COLO668 (cell line): Measurements from ENCODE around the gene PLXNB2.
A peak's percentile ranks its signal among the peaks of the same experiment; 100 is the strongest.

Experiments
- DNase-seq: peaks from one replicate; lab custom pipeline; 2025; ENCODE audit not compliant: unreplicated experiment; lab: John Stamatoyannopoulos, UW

Gene PLXNB2

GRCh38 chr22:50236731-50237409, 70.6 kb downstream of the PLXNB2 start:
- peak; percentile 38 for DNase-seq

DNA sequence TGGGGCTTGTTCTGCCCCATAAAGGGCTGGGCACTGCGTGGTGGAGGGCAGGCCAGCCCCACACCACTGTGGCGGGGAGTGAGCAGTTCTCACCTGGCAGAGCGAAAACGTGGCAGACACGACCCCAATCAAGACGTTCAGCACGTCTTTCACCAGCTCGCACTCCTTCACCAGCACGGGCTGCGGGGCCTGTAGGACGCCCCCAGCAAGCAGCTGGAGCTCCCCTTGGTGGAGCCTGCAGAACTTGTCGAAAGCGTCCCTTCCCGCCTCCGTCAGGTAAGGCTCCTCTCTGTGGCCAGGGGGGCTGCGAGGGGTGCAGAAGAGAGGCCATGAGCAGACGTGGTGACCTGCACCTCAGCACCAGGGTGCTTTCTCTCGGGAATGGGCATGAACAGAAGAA, 74.2 kb downstream of the PLXNB2 start:
- DNase-seq: no peak

DNA sequence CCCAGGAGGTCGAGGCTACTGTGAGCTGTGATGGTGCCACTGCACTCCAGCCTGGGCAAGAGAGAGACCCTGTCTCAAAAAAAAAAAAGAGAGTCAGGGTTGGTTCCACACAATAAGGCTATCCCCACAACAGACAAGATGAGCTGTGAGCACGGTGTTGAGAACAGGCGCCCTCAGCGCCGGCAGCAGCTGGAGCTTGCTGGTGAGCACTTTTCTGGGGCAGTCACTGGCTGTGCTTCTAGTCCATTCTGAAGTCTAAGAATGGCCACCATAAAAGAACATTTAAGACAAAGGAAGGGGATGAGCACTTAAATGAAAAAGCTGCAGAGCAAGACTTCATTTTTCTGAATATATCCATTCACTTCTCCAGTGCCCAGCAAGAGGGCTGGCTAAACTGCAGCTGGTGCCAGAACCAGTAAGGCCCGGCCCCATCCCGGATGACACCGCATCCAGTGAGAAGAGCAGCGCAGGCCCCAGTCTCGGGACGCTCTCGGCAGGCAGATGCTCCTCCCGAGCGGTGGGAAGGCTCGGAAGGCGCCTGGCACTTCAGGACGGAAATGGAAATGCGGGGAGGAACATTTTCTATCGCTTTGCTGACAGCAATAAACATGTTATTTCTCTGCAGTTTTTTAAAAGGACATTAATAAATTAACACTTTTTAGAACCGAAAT, 74.8 kb downstream of the PLXNB2 start:
- no peak for DNase-seq

GRCh38 chr22:50229370-50229769, 78.1 kb downstream of the PLXNB2 start:
- DNase-seq: no peak

DNA sequence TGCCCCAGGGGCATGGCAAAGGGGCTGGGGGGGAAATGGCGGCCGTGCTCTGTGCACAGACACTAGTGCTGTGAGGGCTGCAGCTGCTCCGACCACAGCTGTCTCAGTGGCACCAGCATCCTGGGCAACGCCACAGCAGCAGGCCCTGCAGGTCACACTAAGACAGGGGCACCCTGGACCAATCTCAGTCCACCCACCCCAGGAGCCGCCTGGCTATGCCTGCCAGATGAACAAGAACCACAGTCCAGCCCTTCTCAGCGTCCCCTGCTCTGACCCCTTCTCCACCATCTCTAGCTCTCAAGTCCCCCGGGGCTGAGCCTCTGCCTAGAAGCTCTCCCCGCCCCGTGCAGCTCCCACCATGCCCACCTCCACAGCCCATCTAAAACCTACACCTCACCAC, 79.1 kb downstream of the PLXNB2 start:
- no peak for DNase-seq

DNA sequence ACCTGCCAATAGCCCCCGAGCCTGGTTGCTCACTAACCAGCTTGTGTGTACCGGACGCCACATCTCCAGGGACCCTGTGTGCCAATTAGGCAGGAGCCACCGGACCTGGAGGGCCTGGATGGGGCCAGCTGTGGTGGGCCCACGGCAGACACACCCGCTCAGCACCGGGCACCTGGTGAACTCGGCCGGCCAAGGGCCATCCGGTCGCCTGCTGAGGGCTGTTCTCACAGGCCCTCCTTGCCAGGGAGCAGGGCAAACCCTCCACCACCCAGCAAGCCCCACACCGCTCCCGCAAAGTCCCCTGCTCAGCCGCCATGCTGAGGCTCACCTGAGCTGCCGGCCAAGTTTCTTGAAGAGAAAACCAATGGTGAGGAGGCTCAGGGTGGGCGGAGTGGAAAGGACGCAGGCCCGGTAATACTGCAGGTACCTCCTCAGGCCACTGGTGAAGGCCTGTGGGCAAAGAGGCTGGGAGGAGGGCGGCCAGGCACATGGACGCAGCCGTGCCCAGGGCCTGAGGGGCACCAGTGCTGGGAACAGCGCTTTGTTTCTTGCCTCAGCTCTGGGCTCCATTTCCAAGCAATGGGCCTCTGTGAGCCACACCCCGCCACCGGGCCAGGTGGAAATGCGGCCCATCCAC, 79.7 kb downstream of the PLXNB2 start:
- no peak for DNase-seq

DNA sequence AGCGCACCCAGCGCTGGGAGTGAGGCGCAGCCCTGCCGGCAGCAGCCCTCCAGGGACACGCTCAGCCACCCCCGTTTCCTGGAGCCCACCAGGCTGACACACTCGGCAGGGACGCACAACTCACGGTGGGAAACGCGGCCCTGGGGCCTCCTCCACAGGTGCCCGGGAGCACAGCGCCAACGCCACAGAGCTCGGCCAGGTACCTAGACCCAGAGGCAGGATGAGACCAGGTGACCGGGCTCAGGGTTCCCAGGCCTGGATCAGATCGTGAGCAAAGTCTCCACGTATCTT, 80.6 kb downstream of the PLXNB2 start:
- no peak for DNase-seq

DNA sequence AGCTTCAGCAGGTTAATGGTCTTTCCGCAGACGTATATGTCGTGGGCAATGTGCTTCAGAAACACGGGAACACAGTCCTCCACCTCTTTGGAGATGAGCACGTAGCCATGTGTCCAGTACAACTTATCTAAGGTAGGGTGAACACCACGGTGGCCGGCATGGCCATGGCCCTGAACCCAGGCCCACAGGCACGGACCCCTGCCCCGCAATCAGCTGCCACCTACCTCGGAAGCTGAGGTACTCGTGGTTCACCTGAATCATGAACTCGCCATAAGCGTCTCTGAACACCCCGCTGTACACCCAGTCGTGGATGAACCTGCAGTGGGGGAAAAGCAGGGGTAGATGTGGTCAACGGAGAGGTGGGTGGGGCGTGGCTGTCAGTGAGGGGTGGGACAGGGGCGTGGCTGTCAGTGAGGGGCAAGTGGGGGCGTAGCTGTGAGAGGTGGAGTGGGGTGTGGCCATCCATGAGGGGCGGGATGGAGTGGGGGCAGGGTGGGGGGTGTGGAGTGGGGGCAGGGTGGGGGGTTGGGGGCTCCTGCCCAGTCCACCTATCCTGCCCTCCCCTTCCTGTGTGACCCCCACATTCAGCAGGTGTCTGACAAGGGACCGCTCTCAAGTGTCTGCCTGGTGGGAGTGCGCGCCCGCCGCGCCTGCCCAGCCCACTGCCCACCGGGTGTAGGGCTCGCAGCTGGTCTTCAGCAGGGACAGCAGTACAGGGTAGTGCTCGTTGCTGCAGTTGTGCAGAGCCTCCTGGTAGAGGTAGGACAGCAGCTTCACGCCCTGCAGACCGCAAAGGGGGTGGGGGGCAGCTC, 81.2 kb downstream of the PLXNB2 start:
- no peak for DNase-seq

- no peak for DNase-seq
Measured at GRCh38 chr22:50225200-50225969, 82.1 kb downstream of the PLXNB2 start.
